GM18502 (cell line): Measurements from ENCODE around the gene CLDN10.
"Not testable (repeated sequence)": the region's sequence is repeated elsewhere in the genome, so short reads cannot be mapped to it uniquely, and the experiment has no call there.

Experiments
- ATAC-seq: cut with Tn5 transposase; IDR thresholded peaks from one replicate; pipeline ENCODE4 v1.9.1; 2021; ENCODE audit warnings: mild to moderate bottlenecking; ENCODE audit not compliant: unreplicated experiment, poor library complexity

The CLDN10 gene

GRCh38 chr13:95540888-95541287 is 11.6 kb upstream of the CLDN10 start:
- ATAC-seq: no peak

GRCh38 chr13:95541308-95541707 is 11.2 kb upstream of the CLDN10 start:
- ATAC-seq: no peak

- no peak for ATAC-seq
Observed at GRCh38 chr13:95541911-95542474, 10.5 kb upstream of the CLDN10 start.

- no peak for ATAC-seq
Observed at GRCh38 chr13:95544293-95544692, 8.2 kb upstream of the CLDN10 start.

GRCh38 chr13:95546919-95547318 is 5.6 kb upstream of the CLDN10 start:
- no peak for ATAC-seq

GRCh38 chr13:95547531-95548167 is 4.9 kb upstream of the CLDN10 start:
- no peak for ATAC-seq

GRCh38 chr13:95552208-95552538 is 347 bp upstream of the CLDN10 start:
- no peak for ATAC-seq

GRCh38 chr13:95553581-95554385 is 1.3 kb downstream of the CLDN10 start:
- no peak for ATAC-seq

- ATAC-seq: no peak
Observed at GRCh38 chr13:95557013-95557412, 4.5 kb downstream of the CLDN10 start.

- ATAC-seq: no peak
Observed at GRCh38 chr13:95559100-95559499, 6.6 kb downstream of the CLDN10 start.

GRCh38 chr13:95560387-95560786 is 7.9 kb downstream of the CLDN10 start:
- ATAC-seq: no peak

- ATAC-seq: no peak
Observed at GRCh38 chr13:95564091-95564490, 11.6 kb downstream of the CLDN10 start.

- ATAC-seq: no peak
Observed at GRCh38 chr13:95564733-95565291, 12.3 kb downstream of the CLDN10 start.

- not testable (repeated sequence) for ATAC-seq
Observed at GRCh38 chr13:95565758-95566157, 13.2 kb downstream of the CLDN10 start.

- ATAC-seq: no peak
Observed at GRCh38 chr13:95568131-95568530, 15.6 kb downstream of the CLDN10 start.

GRCh38 chr13:95570016-95570415 is 17.5 kb downstream of the CLDN10 start:
- no peak for ATAC-seq

GRCh38 chr13:95571941-95572340 is 19.4 kb downstream of the CLDN10 start:
- ATAC-seq: no peak

- ATAC-seq: no peak
Observed at GRCh38 chr13:95573221-95573620, 20.7 kb downstream of the CLDN10 start.

GRCh38 chr13:95579303-95579702 is 26.8 kb downstream of the CLDN10 start:
- ATAC-seq: peak; percentile 98

- ATAC-seq: no peak
Observed at GRCh38 chr13:95585867-95586266, 33.3 kb downstream of the CLDN10 start.

- no peak for ATAC-seq
Observed at GRCh38 chr13:95588134-95588533, 35.6 kb downstream of the CLDN10 start.
